ENCODE data around the gene CHADL. TPM values are rescaled to one million over a fixed set of nuclear protein-coding genes. Genes with fewer than 3 reads are reported as not detected.

Gene CHADL
- total and polyA plus RNA-seq, 10 of the 15 experiments (the other 5 are each of a cell fraction or from before 2014, with no cell fraction given) = 0.24 TPM; not detected in 9

DNA sequence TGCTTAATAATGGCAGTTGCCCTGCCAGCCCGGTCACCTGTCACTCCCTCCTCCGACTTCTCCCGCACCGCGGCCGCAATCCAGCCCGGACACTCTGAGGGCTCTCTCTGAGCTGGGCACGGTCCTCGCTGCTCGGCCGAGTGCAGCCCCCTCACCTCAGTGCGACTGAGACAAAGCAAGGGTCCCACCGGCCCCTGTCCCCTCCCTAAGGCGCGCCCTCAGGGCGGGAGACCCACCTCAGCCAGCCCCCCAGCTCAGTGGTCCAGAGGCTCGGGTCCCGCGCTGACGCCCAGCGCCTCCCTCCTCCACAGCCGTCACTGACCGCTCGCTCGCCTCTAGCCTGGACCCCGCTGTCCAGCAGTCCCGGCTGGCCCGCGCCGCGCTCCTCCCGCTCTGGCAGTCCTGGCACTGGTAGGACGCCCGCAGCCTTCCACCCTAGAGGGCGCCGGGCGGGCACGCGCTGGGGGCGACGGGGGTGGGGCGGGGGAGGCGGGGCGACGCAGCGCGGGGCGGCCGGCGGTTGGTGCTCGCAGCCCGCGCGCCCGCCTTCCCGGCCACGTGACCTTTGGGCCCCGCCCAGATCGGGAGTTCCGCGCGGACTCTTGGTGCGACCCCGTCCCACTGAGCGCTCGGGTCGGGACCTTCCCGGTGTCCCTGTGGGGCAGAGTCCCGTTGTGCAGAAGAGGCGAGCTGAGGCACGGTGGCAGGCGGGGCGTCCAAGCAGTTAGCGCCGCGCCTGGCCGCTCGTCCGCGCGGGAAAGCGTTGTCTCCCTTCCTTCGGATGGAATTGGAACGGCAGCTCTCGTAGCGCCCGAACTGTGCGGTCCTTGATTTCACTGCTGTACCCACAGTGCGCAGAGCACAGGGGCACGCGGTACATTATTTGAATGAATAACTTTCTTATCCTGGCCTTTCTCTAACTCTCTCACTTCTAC is 43.4 kb downstream of the CHADL start (continued):
- TF ChIP-seq HDGF (IDR thresholded peaks at IDR 0.05) (no peak), ZNF207 (IDR thresholded peaks at IDR 0.05; ENCODE audit: borderline replicate concordance) (no peak), POLR2A (IDR thresholded peaks at IDR 0.05; ENCODE audit: low read depth, low read length) (no peak), GABPA (IDR thresholded peaks at IDR 0.05; ENCODE audit: low read depth) (no peak), IKZF2 (IDR thresholded peaks at IDR 0.05) (peak; percentile 31 to 52; a peak in 2 of 4 replicates), MYB (IDR thresholded peaks at IDR 0.05; ENCODE audit: borderline replicate concordance, low read depth, low read length) (no peak), RELA (IDR thresholded peaks at IDR 0.05; ENCODE audit: borderline replicate concordance, partially characterized antibody) (no peak), PRDM15 (CRISPR knock-in tag; IDR thresholded peaks at IDR 0.05) (no peak), ZBED1 (IDR thresholded peaks at IDR 0.05; ENCODE audit: borderline replicate concordance) (no peak), NRF1 (conservative IDR thresholded peaks at IDR 0.05; ENCODE audit: low read depth, low read length) (no peak), SIX5 (IDR thresholded peaks at IDR 0.05; ENCODE audit: low read depth, low read length, severe bottlenecking) (no peak), SUZ12 (IDR thresholded peaks at IDR 0.05; ENCODE audit: unreplicated experiment) (no peak), NFXL1 (IDR thresholded peaks at IDR 0.05; ENCODE audit: borderline replicate concordance) (no peak), ATF3 (IDR thresholded peaks at IDR 0.05; ENCODE audit: borderline replicate concordance, extremely low read depth, low read depth, low read length) (peak; percentile 65; the same call in 1 of the 2 replicates), CBFB (IDR thresholded peaks at IDR 0.05; ENCODE audit: low read depth) (no peak), SREBF2 (IDR thresholded peaks at IDR 0.05; ENCODE audit: low read length) (no peak)
- TF ChIP-seq, protein P1, sequence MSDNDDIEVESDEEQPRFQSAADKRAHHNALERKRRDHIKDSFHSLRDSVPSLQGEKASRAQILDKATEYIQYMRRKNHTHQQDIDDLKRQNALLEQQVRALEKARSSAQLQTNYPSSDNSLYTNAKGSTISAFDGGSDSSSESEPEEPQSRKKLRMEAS (IDR thresholded peaks at IDR 0.05; ENCODE audit: low read depth, low read length) = no peak; the same call in 1 of the 2 replicates
- TF ChIP-seq, protein P2, sequence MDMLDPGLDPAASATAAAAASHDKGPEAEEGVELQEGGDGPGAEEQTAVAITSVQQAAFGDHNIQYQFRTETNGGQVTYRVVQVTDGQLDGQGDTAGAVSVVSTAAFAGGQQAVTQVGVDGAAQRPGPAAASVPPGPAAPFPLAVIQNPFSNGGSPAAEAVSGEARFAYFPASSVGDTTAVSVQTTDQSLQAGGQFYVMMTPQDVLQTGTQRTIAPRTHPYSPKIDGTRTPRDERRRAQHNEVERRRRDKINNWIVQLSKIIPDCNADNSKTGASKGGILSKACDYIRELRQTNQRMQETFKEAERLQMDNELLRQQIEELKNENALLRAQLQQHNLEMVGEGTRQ (IDR thresholded peaks at IDR 0.05; ENCODE audit: borderline replicate concordance, low read depth, low read length) = peak; percentile 67
- TF ChIP-seq, protein P3, sequence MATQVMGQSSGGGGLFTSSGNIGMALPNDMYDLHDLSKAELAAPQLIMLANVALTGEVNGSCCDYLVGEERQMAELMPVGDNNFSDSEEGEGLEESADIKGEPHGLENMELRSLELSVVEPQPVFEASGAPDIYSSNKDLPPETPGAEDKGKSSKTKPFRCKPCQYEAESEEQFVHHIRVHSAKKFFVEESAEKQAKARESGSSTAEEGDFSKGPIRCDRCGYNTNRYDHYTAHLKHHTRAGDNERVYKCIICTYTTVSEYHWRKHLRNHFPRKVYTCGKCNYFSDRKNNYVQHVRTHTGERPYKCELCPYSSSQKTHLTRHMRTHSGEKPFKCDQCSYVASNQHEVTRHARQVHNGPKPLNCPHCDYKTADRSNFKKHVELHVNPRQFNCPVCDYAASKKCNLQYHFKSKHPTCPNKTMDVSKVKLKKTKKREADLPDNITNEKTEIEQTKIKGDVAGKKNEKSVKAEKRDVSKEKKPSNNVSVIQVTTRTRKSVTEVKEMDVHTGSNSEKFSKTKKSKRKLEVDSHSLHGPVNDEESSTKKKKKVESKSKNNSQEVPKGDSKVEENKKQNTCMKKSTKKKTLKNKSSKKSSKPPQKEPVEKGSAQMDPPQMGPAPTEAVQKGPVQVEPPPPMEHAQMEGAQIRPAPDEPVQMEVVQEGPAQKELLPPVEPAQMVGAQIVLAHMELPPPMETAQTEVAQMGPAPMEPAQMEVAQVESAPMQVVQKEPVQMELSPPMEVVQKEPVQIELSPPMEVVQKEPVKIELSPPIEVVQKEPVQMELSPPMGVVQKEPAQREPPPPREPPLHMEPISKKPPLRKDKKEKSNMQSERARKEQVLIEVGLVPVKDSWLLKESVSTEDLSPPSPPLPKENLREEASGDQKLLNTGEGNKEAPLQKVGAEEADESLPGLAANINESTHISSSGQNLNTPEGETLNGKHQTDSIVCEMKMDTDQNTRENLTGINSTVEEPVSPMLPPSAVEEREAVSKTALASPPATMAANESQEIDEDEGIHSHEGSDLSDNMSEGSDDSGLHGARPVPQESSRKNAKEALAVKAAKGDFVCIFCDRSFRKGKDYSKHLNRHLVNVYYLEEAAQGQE (IDR thresholded peaks at IDR 0.05; ENCODE audit: low read depth, low read length) = no peak
